ENCODE data around the gene LIPG.

The LIPG gene

DNA sequence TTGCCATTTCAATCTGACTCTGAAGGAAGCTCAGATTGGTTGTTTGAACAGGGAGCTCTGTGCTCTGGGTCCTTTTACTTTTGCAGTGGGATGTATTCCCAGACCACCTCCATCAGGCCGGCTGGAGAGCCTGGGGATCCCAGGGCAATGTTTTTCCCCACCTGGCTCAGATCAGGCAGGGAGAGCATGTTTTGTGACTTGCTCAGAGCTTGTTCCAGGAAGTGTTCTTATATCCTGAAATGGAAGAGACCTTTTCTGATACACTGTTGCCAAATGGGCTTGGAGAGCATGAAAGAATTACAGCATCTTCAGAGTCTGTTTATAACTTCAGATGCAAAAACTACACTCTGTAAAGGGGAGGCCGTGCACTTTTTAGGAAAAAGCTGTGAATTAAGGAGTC lies 56.0 kb downstream of the LIPG start:
- DNase-seq = no peak
- no peaks in the 10 kb centered on the region for H3K4me1 ChIP-seq (ENCODE audit: control insufficient read depth, insufficient read depth, low read length, poor library complexity, severe bottlenecking)
- no peaks in the 10 kb centered on the region for H3K27me3 ChIP-seq (replicated peaks; ENCODE audit: control insufficient read depth, insufficient read depth, low read length, poor library complexity, severe bottlenecking)
- H3K9me3 ChIP-seq (ENCODE audit: control insufficient read depth, low read length) = no peaks in the 10 kb centered on the region
- no peaks in the 10 kb centered on the region for H3K36me3 ChIP-seq (ENCODE audit: control insufficient read depth, insufficient read depth, low read length)
- H3K4me3 ChIP-seq (ENCODE audit: insufficient read depth, low read depth, low read length, poor library complexity, severe bottlenecking) = no peak overlapping the region
- no peak overlapping the region for H3K27ac ChIP-seq (ENCODE audit: insufficient read depth, low read length, poor library complexity, severe bottlenecking)

DNA sequence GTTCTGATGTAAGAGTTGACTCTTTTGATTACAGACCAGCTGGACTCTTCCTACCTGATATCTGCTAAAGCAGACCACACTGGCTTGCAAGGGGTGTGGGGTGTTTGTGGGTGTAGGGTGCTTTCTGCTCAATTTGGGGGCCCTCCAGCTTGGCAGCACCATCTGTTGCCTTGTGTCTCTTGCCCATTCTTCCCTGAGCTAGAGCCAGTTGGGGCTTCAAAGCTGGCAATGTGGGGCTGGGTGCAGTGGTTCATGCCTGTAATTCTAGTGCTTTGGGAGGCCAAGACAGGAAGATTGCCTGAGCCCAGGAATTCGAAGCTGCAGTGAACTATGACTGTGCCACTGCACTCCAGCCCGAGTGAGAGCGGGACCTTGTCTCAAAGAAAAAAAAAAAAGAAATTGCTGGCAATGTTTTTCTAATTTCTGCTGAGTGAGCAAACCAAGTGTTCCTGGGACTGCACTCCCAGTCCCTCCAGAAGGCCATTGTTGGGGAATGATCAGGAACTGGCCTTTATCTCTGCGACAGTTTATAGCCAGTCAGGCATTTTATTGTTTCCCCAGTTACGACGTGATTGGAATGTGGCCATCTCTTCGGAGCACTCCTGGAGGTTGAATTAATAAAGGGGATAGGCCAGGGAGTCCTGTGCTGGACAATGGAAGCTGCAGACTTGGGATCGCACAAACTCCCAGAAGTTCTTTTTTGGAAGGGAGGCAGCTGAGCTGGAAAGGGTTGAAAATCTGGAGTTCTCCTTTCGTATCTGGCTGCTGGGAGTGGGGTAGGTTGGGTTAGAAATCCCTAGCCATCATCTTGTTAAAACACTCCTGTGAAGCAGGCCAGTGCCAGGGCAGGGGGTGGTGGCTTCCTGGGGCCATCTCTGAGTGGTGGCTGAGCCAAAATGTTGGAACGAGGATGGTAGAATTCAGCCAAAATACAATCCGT lies 57.2 kb downstream of the LIPG start:
- no peak overlapping the region for H3K27ac ChIP-seq (ENCODE audit: insufficient read depth, low read length, poor library complexity, severe bottlenecking)
- no peaks in the 10 kb centered on the region for H3K27me3 ChIP-seq (replicated peaks; ENCODE audit: control insufficient read depth, insufficient read depth, low read length, poor library complexity, severe bottlenecking)
- H3K36me3 ChIP-seq (ENCODE audit: control insufficient read depth, insufficient read depth, low read length) = no peaks in the 10 kb centered on the region
- no peaks in the 10 kb centered on the region for H3K9me3 ChIP-seq (ENCODE audit: control insufficient read depth, low read length)
- no peak for DNase-seq
- no peak overlapping the region for H3K4me3 ChIP-seq (ENCODE audit: insufficient read depth, low read depth, low read length, poor library complexity, severe bottlenecking)
- no peaks in the 10 kb centered on the region for H3K4me1 ChIP-seq (ENCODE audit: control insufficient read depth, insufficient read depth, low read length, poor library complexity, severe bottlenecking)

DNA sequence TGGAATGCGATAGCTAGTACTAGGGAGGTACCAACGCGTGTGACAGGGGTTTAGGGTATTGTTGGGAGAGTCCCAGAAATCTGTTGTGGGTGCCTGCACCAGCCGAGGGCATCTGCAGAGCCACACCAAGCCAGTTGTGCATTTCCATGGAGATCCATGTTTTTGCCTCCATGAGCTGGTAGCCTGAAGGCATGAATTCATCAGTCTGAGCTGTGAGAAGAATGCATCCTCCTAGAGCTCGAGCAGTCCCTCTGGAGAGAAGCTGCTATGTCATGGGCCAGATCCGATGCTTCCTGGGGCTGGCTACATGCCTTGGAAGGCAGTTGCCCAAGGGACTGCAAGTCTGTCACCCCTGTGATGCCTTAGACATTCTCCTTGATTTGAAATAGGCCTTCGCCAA lies 57.9 kb downstream of the LIPG start:
- no peak overlapping the region for H3K27ac ChIP-seq (ENCODE audit: insufficient read depth, low read length, poor library complexity, severe bottlenecking)
- no peaks in the 10 kb centered on the region for H3K4me1 ChIP-seq (ENCODE audit: control insufficient read depth, insufficient read depth, low read length, poor library complexity, severe bottlenecking)
- no peak for DNase-seq
- H3K9me3 ChIP-seq (ENCODE audit: control insufficient read depth, low read length) = no peaks in the 10 kb centered on the region
- H3K36me3 ChIP-seq (ENCODE audit: control insufficient read depth, insufficient read depth, low read length) = no peaks in the 10 kb centered on the region
- H3K27me3 ChIP-seq (replicated peaks; ENCODE audit: control insufficient read depth, insufficient read depth, low read length, poor library complexity, severe bottlenecking) = no peaks in the 10 kb centered on the region
- no peak overlapping the region for H3K4me3 ChIP-seq (ENCODE audit: insufficient read depth, low read depth, low read length, poor library complexity, severe bottlenecking)

DNA sequence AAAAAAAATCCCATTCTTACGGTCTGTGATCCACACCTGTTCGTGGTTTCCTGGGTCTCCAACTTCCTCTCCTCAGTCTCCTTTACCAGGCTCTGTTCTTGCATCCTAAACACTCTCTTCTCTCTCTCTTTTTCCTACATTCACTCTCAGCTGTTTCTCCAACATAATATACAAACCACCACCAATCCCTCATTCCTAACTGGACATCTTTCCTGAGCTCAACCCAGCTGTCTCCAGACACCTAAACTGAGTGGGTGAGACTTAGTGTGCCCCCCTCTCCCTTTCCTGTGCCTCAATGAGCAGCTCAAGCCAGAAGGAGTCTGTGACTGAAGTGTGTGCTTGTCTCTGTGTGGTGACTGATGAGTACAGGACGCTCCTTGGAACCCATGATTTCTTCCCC lies 59.4 kb downstream of the LIPG start:
- Histone ChIP-seq H3K4me3 (ENCODE audit: insufficient read depth, low read depth, low read length, poor library complexity, severe bottlenecking) (no peak overlapping the region), H3K9me3 (ENCODE audit: control insufficient read depth, low read length) (no peaks in the 10 kb centered on the region), H3K27me3 (replicated peaks; ENCODE audit: control insufficient read depth, insufficient read depth, low read length, poor library complexity, severe bottlenecking) (no peaks in the 10 kb centered on the region), H3K4me1 (ENCODE audit: control insufficient read depth, insufficient read depth, low read length, poor library complexity, severe bottlenecking) (no peaks in the 10 kb centered on the region), H3K36me3 (ENCODE audit: control insufficient read depth, insufficient read depth, low read length) (no peaks in the 10 kb centered on the region), H3K27ac (ENCODE audit: insufficient read depth, low read length, poor library complexity, severe bottlenecking) (no peak overlapping the region)
- DNase-seq = no peak

DNA sequence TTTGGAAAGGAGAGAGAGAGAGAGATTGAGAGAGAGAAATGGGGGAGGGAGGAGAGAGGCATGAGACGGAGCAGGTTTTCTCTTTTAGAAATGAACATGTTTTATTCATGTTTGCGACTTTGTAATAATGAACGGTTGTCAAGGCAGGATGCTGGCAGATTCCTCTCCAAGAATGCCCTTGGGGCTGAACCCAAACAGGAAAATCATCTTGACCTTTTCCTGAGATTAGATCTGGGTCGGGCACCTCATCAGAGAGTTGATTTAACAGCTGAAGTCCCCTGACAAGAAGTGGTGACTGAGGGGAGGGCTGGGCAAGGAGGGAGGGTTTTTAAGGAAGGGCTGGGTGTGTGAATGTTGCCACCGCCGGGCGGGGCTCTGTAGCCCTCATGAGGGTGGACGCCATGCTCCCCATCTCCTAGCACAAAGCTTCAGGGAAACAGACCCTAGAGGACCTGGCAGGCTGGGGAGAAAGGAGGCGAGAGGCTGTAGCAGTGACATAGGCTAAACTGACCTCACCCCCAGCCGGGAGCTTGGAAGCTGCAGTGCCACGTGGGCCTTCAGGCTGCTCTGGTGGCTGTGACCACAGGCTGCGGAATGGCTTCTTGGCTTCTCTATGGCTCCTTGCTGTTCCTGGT lies 60.0 kb downstream of the LIPG start:
- Histone ChIP-seq H3K27ac (ENCODE audit: insufficient read depth, low read length, poor library complexity, severe bottlenecking) (no peak overlapping the region), H3K9me3 (ENCODE audit: control insufficient read depth, low read length) (no peaks in the 10 kb centered on the region), H3K27me3 (replicated peaks; ENCODE audit: control insufficient read depth, insufficient read depth, low read length, poor library complexity, severe bottlenecking) (no peaks in the 10 kb centered on the region), H3K4me3 (ENCODE audit: insufficient read depth, low read depth, low read length, poor library complexity, severe bottlenecking) (no peak overlapping the region), H3K36me3 (ENCODE audit: control insufficient read depth, insufficient read depth, low read length) (no peaks in the 10 kb centered on the region), H3K4me1 (ENCODE audit: control insufficient read depth, insufficient read depth, low read length, poor library complexity, severe bottlenecking) (no peaks in the 10 kb centered on the region)
- DNase-seq = no peak

GRCh38 chr18:49623571-49623970 lies 61.7 kb downstream of the LIPG start:
- no peak for DNase-seq

GRCh38 chr18:49625021-49625691 lies 63.3 kb downstream of the LIPG start:
- H3K36me3 ChIP-seq (ENCODE audit: control insufficient read depth, insufficient read depth, low read length) = no peaks in the 10 kb centered on the region
- H3K4me3 ChIP-seq (ENCODE audit: insufficient read depth, low read depth, low read length, poor library complexity, severe bottlenecking) = no peak overlapping the region
- no peaks in the 10 kb centered on the region for H3K9me3 ChIP-seq (ENCODE audit: control insufficient read depth, low read length)
- no peaks in the 10 kb centered on the region for H3K4me1 ChIP-seq (ENCODE audit: control insufficient read depth, insufficient read depth, low read length, poor library complexity, severe bottlenecking)
- H3K27me3 ChIP-seq (replicated peaks; ENCODE audit: control insufficient read depth, insufficient read depth, low read length, poor library complexity, severe bottlenecking) = no peaks in the 10 kb centered on the region
- H3K27ac ChIP-seq (ENCODE audit: insufficient read depth, low read length, poor library complexity, severe bottlenecking) = no peak overlapping the region
- no peak for DNase-seq

More at GRCh38 chr18:49623571-49623970, 61.7 kb downstream of the LIPG start:
- Histone ChIP-seq H3K4me1 (ENCODE audit: control insufficient read depth, insufficient read depth, low read length, poor library complexity, severe bottlenecking) (no peaks in the 10 kb centered on the region), H3K4me3 (ENCODE audit: insufficient read depth, low read depth, low read length, poor library complexity, severe bottlenecking) (no peak overlapping the region), H3K9me3 (ENCODE audit: control insufficient read depth, low read length) (no peaks in the 10 kb centered on the region), H3K36me3 (ENCODE audit: control insufficient read depth, insufficient read depth, low read length) (no peaks in the 10 kb centered on the region), H3K27me3 (replicated peaks; ENCODE audit: control insufficient read depth, insufficient read depth, low read length, poor library complexity, severe bottlenecking) (no peaks in the 10 kb centered on the region), H3K27ac (ENCODE audit: insufficient read depth, low read length, poor library complexity, severe bottlenecking) (no peak overlapping the region)

DNA sequence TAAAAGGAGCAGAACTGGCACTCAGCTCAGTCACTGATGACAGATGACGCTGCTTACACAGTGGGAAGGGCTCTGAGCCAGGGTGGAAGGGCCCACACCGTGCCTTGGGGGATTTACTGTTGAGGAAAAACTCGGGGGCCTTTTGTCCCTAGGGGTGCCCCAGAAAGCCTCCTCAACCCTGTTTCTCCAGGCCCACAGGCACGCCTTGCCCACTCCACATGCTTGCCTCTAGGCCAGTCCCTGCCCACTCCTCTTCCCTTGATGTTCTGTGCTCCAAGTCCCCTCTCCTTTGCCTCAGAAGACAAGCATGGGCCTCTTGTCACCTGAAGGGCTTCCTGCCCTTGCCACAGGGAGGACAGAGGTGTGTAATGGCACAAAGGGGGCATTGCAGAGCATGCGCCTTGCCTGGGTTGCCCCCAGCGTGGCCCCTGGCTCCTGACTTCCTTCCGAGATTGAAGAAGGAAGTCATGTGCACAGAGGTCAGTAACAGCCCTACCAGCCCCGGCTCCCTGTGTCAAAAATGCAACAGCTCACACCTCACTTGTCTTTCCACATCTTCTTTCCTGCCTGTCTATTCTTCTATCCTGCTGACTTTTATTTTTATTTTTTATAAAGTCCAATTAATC lies 65.1 kb downstream of the LIPG start:
- Histone ChIP-seq H3K36me3 (ENCODE audit: control insufficient read depth, insufficient read depth, low read length) (no peaks in the 10 kb centered on the region), H3K4me1 (ENCODE audit: control insufficient read depth, insufficient read depth, low read length, poor library complexity, severe bottlenecking) (no peaks in the 10 kb centered on the region), H3K4me3 (ENCODE audit: insufficient read depth, low read depth, low read length, poor library complexity, severe bottlenecking) (no peak overlapping the region), H3K9me3 (ENCODE audit: control insufficient read depth, low read length) (no peaks in the 10 kb centered on the region), H3K27ac (ENCODE audit: insufficient read depth, low read length, poor library complexity, severe bottlenecking) (no peak overlapping the region), H3K27me3 (replicated peaks; ENCODE audit: control insufficient read depth, insufficient read depth, low read length, poor library complexity, severe bottlenecking) (no peaks in the 10 kb centered on the region)
- DNase-seq = no peak

DNA sequence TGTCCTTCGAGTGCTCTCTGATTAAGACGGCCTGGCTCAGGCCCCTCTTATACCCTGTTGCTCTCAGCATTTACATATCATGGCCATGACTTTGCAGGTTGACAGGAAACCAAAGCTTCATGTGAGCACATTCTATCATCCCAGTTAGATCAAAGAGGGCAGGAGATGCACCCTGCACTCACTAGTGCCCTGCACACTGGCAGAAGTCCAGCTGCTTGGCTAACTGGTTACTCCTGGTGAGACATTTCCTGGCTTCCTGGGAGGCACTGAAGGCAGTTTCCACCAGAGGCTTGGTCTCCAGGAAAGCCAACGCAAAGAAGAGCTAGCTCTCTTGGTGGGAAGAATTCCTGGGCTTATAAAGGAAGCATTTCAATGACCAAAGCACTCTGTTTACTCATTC lies 66.3 kb downstream of the LIPG start:
- no peaks in the 10 kb centered on the region for H3K9me3 ChIP-seq (ENCODE audit: control insufficient read depth, low read length)
- H3K27me3 ChIP-seq (replicated peaks; ENCODE audit: control insufficient read depth, insufficient read depth, low read length, poor library complexity, severe bottlenecking) = no peaks in the 10 kb centered on the region

More for the DNA sequence above, 66.3 kb downstream of the LIPG start:
- Histone ChIP-seq H3K4me1 (ENCODE audit: control insufficient read depth, insufficient read depth, low read length, poor library complexity, severe bottlenecking) (no peaks in the 10 kb centered on the region), H3K27ac (ENCODE audit: insufficient read depth, low read length, poor library complexity, severe bottlenecking) (no peak overlapping the region), H3K36me3 (ENCODE audit: control insufficient read depth, insufficient read depth, low read length) (no peaks in the 10 kb centered on the region), H3K4me3 (ENCODE audit: insufficient read depth, low read depth, low read length, poor library complexity, severe bottlenecking) (no peak overlapping the region)
- DNase-seq = no peak

Data from effector memory CD4-positive, alpha-beta T cell (primary cell).